GM19043 (cell line): ENCODE results near the gene ZDHHC14.

Experiments used
- ATAC-seq: cut with Tn5 transposase; IDR thresholded peaks from one replicate; pipeline ENCODE4 v1.9.1; 2021; ENCODE audit warnings: low read depth; ENCODE audit not compliant: unreplicated experiment

The ZDHHC14 gene

DNA sequence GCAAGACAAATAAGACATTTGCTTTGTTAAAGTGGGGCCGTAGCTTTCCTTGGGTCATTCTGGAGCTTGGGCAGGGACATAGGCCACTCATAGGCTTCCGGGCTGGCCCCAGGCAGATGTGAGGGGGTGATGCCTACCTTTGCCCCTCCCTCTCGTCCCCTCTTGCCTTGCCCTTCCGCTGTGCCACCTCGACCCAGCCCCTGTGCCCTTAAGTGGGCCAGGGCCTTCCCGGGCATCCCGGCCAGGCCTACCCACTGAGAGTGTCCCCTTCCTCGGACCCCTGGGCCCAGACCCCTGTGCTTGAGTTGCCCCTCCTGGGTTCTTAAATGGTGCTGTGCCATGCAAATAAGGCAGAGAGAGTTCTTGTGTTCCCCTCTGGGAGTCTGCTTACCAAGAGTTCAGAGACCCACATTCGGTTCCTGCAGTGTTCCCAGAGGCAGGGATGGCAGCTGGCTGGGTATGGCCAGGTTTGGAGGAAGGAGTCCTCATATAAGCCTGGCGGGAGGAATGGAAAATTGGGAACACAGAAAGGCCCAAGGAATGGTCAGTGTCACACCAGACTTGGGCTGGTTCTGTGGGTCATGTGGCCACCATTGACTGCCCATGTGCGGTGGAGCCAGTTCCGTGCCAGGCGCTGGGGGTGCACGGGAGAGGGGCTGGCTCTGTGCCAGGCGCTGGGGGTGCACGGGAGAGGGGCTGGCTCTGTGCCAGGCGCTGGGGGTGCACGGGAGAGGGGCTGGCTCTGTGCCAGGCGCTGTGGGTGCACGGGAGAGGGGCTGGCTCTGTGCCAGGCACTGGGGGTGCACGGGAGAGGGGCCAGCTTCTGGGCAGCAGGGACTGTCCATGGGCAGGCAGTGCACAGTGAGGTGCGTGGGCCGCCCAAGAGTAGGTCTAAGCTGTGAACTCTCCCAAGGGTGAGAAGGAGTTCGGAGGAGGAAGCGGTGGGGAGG is 268.6 kb downstream of the ZDHHC14 start:
- ATAC-seq, result no peak

DNA sequence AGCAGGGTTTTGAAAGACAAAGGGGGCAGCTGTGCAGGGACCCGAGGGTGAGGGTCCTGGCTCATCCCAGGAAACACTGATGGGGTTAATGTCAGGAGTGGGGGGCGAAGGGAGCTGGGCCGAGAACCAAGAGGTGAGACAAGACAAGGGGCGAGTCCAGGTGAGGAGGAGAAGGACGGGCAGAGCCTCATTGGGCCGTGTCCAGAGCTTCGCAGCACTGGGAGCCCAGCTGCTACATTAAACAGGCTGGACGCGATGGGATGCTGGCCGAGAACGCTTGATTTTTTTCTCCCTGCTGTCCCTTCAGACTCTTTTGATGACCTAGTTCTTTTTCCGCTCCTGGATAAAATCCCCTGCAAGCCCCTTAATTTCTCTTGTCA is 269.3 kb downstream of the ZDHHC14 start:
- ATAC-seq, result no peak

DNA sequence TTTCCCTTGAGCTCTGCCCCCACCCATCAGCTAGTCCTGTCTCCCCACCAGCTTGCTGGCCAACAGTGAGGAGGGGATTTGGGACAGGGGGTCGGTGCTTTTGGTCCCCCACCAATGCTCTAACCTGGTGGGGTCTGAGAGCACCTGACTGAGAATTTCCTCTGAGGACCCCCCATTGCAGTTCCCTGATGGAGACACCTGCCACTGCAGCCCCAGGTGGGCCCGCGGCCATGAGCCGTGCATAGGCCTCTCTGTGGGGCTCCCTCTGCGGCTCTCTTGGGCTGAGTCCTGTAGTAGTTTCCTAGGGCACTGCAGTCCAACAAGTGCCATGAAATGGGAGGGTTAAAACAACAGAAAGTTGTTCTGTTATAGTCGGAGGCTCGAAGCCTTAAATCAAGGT is 269.8 kb downstream of the ZDHHC14 start:
- ATAC-seq, result no peak

DNA sequence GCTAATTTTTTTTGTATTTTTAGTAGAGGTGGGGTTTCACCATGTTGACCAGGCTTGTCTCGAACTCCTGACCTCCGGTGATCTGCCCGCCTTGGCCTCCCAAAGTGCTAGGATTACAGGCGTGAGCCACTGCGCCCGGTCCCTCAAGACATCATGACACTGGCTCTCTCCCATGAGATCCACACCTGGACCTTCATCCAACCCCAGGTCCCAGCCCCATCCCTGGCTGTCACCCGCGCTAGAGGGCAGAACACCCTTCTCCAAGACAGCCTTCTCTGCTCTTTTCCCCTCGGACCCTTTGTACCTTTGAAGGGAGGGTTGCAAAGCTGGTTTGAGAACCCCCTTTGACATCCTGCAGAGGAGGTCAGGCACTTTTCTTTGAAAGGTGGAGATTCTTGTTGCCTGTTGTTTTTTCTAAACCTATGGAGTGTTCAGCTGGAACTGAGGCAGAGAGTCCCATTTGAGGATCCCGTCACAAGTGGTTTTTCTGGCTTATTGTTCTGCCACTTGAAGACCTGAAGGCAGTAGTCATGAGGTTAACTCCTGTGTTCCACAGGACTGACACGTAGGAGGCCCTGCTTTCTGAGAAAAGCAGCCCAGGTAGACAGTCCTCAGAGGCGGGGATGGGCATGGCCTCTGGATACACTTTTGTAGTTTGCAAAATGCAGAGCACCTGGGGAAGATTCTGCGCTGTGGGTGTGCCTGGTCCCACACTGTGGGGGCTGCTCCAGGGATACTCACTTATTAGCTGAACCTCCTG is 270.9 kb downstream of the ZDHHC14 start:
- ATAC-seq, result no peak

DNA sequence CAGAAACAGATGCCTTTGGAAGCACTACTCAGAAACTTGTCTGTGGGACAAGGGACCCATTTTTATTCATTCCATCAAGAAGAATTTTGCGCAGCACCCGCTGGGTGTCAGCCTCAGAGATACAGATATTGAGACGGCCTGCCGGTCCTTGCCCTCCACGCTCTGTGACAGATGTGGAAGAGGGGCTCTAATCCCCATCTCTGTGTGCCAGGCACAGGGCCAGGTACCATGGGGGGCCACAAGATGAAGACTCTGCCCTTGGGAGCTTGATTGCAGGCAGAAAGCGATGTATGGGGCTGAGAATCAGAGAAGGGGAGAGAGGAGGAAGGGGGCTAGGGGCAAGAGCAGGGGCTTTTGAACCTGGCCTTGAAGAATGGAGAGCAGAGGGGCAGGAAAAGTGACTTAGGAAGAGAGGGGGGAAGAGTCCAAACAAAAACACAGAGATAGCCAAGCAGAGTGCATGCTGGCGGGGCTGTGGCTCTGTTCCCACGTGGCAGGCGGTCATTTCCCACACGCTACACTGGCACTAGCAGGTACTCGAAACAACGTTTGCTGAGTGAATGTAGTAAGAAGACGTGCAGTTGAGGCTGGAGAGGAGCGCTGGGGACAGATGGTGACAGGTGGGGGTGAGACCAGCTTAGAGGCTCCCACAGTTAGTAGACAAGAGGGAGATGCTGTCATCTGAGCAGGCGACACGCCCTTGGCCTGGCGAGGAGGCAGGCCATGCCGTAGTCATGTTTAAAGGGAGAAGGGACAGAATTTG is 271.8 kb downstream of the ZDHHC14 start:
- ATAC-seq, result no peak

DNA sequence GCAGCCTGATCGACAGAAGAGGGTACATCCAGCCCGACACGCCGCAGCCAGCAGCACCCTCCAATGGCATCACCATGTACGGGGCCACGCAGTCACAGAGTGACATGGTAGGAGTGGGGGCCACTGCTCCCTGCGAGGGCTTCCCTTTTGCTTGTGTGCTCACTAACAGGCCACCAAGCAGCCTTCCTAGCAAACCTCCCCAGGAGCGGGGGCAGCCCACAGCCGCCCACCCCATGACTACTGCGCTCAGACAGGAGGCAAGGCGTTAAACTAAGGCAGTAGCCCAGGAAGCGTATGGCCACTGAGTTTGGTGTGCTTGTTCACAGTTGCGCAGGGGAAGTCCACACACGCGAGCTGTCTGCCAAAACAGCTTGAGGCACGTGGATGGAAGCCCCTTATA is 272.5 kb downstream of the ZDHHC14 start:
- no peak for ATAC-seq

DNA sequence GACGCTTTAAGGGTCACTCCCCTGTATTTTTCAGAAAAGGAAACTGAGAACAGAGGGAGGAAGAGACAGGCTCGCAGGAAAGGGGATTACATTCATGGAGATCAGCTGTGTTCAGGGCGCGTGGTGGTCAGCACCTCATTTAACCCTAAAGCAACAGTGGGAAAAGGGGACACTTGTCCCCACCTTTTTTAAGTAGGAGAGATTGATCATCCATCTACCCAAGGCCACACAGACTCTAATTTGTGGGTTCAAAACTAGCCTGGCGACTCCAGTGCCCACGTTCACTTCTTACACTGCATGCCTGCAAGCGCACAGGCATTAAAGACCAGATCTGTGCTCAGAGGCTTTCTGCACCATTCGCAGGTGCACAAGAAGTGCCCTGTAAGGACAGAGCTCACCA is 274.1 kb downstream of the ZDHHC14 start:
- no peak for ATAC-seq

DNA sequence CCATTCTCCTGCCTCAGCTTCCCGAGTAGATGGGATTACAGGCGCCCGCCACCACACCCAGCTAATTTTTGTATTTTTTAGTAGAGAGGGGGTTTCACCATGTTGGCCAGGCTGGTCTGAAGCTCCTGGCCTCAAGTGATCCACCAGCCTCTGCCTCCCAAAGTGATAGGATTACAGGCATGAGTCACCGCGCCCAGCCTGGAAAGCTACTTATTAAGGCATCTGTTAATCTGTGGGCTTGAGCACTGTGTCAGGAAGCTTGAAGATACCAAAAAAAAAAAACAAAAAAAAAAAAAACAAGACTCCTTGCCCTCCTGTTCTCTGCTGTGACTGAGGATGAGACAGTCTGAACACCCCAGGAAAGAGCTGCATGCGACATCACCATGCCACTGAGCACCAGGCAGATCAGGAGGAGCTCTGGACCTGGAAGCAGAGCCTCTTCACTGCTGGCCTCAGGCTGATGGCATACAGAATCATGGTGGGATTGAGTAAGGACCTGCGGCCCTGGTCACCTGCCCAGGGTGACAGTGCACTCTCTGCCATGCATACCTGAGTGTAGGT is 275.5 kb downstream of the ZDHHC14 start:
- no peak for ATAC-seq

DNA sequence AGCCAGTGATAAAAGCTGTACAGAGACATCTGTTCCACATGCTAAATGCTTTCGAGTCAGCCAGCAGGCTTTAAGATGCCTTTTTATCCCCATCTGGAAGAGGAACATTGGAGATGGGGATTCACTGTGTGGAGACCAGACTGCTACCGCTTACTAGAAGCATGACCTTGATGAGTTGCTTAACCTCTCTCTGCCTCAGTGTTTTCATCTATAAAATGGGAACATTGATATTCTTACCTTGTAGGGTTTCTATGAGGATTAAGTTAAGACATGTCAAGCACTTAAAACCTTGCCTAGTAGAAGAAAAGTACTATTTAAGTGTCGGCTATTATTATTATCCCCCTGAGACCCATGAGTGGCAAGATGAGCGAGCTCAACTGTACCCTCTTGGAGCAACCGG is 276.8 kb downstream of the ZDHHC14 start:
- no peak for ATAC-seq

DNA sequence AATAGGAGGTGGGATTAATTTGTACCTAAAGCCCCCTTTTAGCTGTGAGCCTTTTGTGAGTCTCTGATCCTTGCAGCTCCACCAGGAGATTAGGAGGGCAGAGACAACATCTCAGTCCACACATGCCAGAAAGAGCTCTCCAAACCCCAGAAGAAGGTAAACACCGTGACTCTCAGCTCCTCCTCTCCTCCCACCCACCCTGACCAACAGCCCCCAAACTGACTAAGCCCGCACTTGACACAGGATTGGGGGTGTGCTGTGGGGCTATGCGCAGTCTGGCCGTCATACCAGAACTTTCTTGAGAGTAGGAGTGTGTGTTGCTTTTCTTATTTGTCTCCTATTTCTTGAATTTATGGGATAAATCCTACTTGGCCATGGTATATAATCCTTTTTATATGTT is 277.3 kb downstream of the ZDHHC14 start:
- ATAC-seq, result no peak

DNA sequence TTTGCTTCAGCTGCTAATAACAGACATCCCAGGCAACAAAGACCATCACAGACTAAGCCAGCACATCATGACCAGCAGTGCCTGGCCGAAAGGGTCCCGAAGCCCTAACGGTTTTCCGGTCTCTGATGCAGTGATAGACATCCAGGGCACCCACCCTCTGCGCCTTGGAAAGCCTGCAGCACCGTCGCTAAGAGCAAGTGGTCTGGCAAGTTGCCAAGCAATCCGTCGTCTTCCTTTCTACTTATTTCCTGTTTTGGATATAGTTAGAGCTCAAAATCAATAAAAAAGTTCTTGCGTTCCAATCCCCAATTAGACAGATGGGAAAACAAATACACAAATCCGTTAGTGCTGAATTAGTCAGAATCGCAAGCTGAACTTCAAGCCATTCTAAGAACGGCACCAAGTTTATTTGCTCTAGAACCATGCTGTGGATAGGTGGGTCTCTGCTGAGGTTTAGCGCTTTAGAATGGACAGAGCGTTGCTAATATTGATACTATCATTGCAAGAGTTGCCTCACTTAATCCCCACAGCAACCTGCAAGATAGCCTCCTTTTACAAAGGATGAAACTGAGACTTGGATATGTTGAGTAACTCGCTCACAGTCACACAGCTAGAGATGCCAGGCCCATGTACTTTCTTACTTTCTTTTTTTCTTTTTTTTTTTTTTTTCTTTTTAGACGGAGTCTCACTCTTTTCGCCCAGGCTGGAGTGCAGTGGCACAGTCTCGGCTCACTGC is 278.7 kb downstream of the ZDHHC14 start:
- no peak for ATAC-seq

DNA sequence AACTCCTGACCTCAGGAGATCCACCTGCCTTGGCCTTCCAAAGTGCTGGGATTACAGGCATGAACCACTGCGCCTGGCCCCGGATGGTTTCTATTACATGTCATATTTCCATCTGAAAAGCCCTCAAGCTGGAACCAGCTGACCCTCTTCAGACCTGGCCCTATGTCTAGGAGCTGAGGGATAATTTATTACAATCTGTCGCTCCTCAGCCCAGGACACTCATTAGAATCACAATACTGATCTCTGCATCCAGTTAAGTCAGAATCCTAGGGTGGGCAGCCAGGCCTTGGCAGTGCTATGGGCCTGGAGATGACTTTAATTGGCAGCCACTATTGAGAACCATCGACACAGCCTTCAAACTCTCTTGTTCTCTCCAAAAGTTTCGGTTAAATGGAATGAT is 279.4 kb downstream of the ZDHHC14 start:
- no peak for ATAC-seq

DNA sequence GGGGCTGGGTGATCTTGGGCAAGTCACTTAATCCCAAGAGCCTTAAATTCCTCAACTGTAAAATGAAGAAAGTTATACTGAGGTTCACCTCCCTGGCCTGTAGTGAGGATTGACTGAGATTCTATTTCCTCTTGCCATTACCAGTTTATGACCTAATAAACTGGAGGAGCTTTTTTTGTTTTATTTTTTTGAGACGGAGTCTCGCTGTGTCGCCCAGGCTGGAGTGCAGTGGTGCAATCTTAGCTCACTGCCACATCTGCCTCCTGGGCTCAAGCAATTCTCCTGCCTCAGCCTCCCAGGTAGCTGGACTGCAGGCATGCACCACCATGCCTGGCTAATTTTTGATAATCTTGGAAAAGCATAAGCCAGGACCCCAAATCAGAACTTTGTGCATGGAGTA is 280.7 kb downstream of the ZDHHC14 start:
- no peak for ATAC-seq

DNA sequence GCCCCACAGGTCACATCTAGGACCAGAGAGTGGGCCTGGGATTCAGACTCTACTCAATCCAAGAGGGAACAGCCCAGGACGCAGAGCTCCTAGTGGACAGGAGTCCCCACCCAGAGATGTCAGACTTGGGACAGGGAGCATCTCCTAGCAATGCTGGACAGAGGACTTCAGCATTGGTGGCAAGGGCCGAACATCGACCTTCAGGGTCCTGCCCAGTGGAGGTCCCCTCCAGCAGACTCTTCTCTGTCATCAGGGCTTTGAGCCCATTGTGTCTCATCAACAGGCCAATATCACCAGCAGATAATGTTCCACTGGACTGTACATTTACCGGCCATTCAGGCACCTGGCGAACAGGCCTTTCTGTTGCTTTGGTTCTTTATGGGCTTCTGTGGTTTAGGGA is 282.3 kb downstream of the ZDHHC14 start:
- no peak for ATAC-seq

DNA sequence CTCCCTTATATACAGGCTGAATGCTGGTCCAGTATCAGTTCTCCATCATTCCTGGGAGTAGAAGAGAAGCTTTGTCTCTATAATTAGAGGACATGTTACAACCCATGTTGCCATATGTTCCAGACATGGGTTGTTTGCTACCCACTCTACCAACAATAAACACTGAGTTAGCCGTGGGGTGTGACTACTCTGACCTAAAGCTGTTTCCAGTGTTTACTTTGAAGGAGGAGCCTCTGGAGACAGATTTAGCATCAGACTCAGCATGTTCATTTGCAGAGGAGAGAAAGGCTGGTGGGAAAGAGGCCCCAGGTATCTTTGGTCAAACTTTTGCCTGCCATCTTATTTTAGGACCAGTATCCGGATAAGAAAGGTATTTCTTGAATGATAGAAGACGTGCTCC is 284.2 kb downstream of the ZDHHC14 start:
- ATAC-seq, result no peak

DNA sequence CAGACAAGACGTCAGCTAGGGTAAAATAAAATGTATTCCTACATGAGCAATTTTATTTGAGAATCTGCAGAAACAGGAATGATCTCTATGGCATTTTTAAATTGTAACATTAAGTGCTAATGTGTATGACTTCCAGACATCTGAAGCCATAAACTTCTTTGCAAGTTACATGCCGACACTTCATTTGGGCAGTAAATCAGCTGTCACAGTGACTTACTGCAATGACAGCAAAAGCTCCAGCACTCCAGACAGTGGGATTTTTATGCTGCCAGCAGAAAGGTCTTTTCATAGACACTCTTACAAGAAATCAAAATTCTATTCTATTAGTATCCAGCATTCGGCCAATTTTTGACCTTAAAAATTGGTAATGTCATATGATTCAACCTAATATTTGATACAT is 285.7 kb downstream of the ZDHHC14 start:
- ATAC-seq, result no peak

DNA sequence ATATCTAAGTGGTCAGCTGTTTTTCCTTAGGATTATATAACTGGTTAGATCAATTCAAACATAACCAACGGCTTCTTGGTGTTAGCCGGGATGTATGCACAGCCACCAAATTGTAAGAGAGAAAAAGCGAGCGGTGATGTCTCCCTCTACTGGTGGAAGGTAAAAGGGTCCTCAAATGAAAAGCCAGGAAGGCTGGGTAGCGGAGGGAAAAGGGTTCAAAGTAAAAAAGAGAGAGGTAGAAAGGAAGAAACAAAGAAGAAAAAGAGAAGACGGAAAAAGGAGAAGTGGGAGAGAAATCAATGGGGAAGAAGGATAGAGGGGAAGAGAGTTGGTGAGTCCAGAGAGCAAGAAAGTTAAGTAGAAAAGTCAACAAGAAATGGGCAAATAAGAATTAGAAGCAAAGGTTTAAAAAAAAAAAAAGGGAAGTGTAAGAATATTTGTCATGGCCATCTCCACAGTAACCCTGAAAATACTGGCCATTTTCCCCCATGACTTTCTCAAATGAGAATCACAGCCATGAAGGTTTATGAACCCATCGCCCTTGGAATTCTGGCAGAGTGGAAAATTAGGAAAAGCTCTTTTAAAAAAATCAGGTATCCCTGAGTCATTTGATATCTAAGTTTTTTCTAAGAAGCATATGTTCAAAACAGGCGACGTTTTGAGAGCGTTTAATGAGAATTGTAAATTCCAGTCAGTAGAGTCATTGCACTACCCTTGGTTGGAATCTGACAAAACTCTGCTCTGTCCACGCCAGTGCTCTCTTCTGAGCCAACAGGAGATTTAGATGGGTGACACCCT is 286.4 kb downstream of the ZDHHC14 start:
- no peak for ATAC-seq

DNA sequence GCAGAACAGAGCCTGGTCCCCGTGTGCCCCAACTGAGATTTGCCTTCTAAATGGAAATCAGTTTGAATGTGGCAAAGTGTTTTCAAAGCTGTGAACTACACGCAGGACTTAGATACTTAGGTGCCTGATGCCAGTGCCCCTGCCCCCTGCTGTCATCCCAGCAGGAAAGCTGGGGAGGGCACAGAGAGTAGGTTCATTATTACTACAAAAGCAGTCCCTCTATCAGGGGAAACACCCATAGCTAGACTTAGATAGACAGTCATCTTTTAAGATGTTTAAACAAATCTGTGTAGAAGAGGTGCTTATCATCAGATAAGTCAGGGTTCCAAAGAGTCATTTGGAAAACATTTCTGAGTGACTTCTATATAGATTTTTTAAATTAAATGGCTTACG is 287.0 kb downstream of the ZDHHC14 start:
- ATAC-seq, result no peak

DNA sequence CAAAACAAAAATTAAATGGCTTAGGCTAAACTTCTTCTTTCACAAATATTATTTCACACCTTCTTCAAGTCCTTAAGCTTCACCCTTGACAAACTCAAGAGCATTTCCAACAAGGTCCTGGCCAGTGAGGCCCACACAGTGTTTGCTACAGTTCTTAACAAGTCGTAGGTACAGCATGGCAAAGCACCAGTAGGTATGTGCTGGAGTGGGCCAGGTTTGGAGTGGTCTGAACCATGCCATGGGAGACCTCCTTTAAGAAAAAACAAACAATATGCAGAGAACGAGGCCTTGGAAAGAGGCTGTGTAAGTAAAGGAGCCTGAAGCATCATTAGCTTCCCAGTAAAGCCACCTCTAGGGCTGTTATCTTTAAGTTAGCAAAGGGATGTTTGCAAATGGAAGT is 287.7 kb downstream of the ZDHHC14 start:
- ATAC-seq, result no peak
